KMS-11 (cell line): ENCODE data around the gene DNTT.

Source experiments
- H2AFZ ChIP-seq: fragments of 200-600 bp; sonication (generic); 2 replicates; pipeline ENCODE4 v1.6.1; 2016; ENCODE audit warnings: antibody characterized with exemption, mixed run types, low read depth
- H3K27ac ChIP-seq: fragments of 200-600 bp; sonication (generic); 2 replicates; pipeline ENCODE4 v1.6.1; 2016; ENCODE audit warnings: mild to moderate bottlenecking, mixed run types
- H3K27me3 ChIP-seq: fragments of 200-600 bp; sonication (generic); 2 replicates; pipeline ENCODE4 v1.6.1; 2017; ENCODE audit warnings: mild to moderate bottlenecking, low read depth, mixed run types, moderate library complexity; ENCODE audit not compliant: insufficient read depth
- H3K36me3 ChIP-seq: fragments of 200-600 bp; sonication (generic); 2 replicates; pipeline ENCODE4 v1.6.1; 2017; ENCODE audit warnings: mild to moderate bottlenecking, mixed run types; ENCODE audit not compliant: insufficient read depth
- H3K4me1 ChIP-seq: fragments of 200-600 bp; sonication (generic); 2 replicates; pipeline ENCODE4 v1.6.1; 2016; ENCODE audit warnings: mild to moderate bottlenecking, low read depth, mixed run types; ENCODE audit not compliant: poor library complexity, severe bottlenecking
- H3K4me2 ChIP-seq: fragments of 200-600 bp; sonication (generic); 2 replicates; pipeline ENCODE4 v1.7.0; 2016; ENCODE audit warnings: mild to moderate bottlenecking, mixed run types
- H3K4me3 ChIP-seq: fragments of 200-600 bp; sonication (generic); IDR thresholded peaks from 2 replicates; pipeline ENCODE4 v1.6.1; 2017; ENCODE audit warnings: low read depth, low read length, mixed read lengths; ENCODE audit not compliant: insufficient read depth
- H3K79me2 ChIP-seq: fragments of 200-600 bp; sonication (generic); 2 replicates; pipeline ENCODE4 v1.6.1; 2016; ENCODE audit warnings: low read depth, mixed run types; ENCODE audit not compliant: insufficient read depth
- H3K9ac ChIP-seq: fragments of 200-600 bp; sonication (generic); 2 replicates; pipeline ENCODE4 v1.6.1; 2016; ENCODE audit warnings: mild to moderate bottlenecking, mixed run types
- H4K20me1 ChIP-seq: fragments of 200-600 bp; sonication (generic); 2 replicates; pipeline ENCODE4 v1.6.1; 2016; ENCODE audit warnings: mild to moderate bottlenecking, mixed run types; ENCODE audit not compliant: insufficient read depth
- TF ChIP-seq, protein P1 (sequence below): fragments of 200-600 bp; sonication (generic); conservative IDR thresholded peaks from 2 replicates; pipeline ENCODE4 v1.6.1; 2017; ENCODE audit warnings: low read depth, mild to moderate bottlenecking, antibody characterized with exemption, low read length, moderate library complexity, mixed read lengths

DNTT gene

GRCh38 chr10:96342402-96342801, 38.2 kb downstream of the DNTT start:
- TF ChIP-seq, protein P1, sequence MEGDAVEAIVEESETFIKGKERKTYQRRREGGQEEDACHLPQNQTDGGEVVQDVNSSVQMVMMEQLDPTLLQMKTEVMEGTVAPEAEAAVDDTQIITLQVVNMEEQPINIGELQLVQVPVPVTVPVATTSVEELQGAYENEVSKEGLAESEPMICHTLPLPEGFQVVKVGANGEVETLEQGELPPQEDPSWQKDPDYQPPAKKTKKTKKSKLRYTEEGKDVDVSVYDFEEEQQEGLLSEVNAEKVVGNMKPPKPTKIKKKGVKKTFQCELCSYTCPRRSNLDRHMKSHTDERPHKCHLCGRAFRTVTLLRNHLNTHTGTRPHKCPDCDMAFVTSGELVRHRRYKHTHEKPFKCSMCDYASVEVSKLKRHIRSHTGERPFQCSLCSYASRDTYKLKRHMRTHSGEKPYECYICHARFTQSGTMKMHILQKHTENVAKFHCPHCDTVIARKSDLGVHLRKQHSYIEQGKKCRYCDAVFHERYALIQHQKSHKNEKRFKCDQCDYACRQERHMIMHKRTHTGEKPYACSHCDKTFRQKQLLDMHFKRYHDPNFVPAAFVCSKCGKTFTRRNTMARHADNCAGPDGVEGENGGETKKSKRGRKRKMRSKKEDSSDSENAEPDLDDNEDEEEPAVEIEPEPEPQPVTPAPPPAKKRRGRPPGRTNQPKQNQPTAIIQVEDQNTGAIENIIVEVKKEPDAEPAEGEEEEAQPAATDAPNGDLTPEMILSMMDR, result no peak
- Histone ChIP-seq H3K79me2 (no peaks in the 10 kb centered on the region), H3K4me1 (peaks cover 12% of the 10 kb centered on the region), H3K27me3 (no peaks in the 10 kb centered on the region), H4K20me1 (no peaks in the 10 kb centered on the region), H3K4me2 (no peak overlapping the region), H3K4me3 (no peak overlapping the region), H2AFZ (no peak overlapping the region), H3K9ac (no peak overlapping the region), H3K36me3 (no peaks in the 10 kb centered on the region), H3K27ac (no peak overlapping the region)

DNA sequence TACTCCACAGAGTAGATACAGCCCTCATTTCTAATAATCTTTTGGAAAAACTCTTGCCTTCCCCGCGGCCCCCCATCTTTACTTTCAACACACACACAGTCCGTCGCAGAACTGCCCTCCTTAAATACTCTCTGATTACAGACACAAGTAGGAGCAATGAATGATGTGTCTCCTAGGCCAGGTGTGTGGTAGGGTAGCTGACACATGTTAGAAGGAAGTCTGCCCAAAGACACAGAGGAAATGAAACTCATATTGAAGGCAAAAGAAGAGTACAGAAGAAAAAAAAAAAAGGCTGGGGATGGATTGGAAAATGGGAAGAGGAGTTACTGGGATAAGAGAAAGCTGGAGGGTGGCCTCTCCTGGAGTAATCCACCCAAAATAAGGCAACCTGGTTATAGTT, 39.9 kb downstream of the DNTT start:
- Histone ChIP-seq H3K4me3 (no peak overlapping the region), H3K79me2 (no peaks in the 10 kb centered on the region), H3K4me1 (peaks cover 12% of the 10 kb centered on the region), H3K36me3 (no peaks in the 10 kb centered on the region), H2AFZ (no peak overlapping the region), H4K20me1 (no peaks in the 10 kb centered on the region), H3K27me3 (no peaks in the 10 kb centered on the region), H3K4me2 (no peak overlapping the region), H3K27ac (no peak overlapping the region), H3K9ac (no peak overlapping the region)
- TF ChIP-seq, protein P1, result no peak

GRCh38 chr10:96345222-96345621, 41.0 kb downstream of the DNTT start:
- Histone ChIP-seq H3K4me2 (no peak overlapping the region), H3K27me3 (no peaks in the 10 kb centered on the region), H3K27ac (no peak overlapping the region), H3K4me1 (peaks cover 12% of the 10 kb centered on the region), H3K4me3 (no peak overlapping the region), H2AFZ (no peak overlapping the region), H3K79me2 (no peaks in the 10 kb centered on the region), H4K20me1 (no peaks in the 10 kb centered on the region), H3K9ac (no peak overlapping the region), H3K36me3 (no peaks in the 10 kb centered on the region)
- TF ChIP-seq, protein P1, result no peak

- Histone ChIP-seq H3K4me3 (no peak overlapping the region), H3K36me3 (no peaks in the 10 kb centered on the region), H3K4me1 (peaks cover 7% of the 10 kb centered on the region), H3K79me2 (no peaks in the 10 kb centered on the region), H3K27me3 (no peaks in the 10 kb centered on the region), H2AFZ (no peak overlapping the region), H3K4me2 (no peak overlapping the region), H3K27ac (no peak overlapping the region), H4K20me1 (no peaks in the 10 kb centered on the region), H3K9ac (no peak overlapping the region)
- TF ChIP-seq, protein P1, result no peak
Measured at GRCh38 chr10:96346295-96346694, 42.1 kb downstream of the DNTT start.
